Choroid plexus epithelial cell (primary cell): ENCODE measurements around the gene HYAL1.

Experiments used
- DNase-seq: peaks from one replicate; pipeline ENCODE4 v3.0.0-alpha.2; 2010; ENCODE audit warnings: low read depth
- H3K4me3 ChIP-seq: 2 replicates; pipeline ENCODE4 v1.5.1; 2011; ENCODE audit warnings: low read depth, mild to moderate bottlenecking, control low read depth, low read length, moderate library complexity
- CTCF ChIP-seq: conservative IDR thresholded peaks from 2 replicates; pipeline ENCODE4 v1.5.1; 2011; ENCODE audit warnings: low read depth, mild to moderate bottlenecking, control low read depth, inconsistent platforms, low read length, moderate library complexity

HYAL1 gene

GRCh38 chr3:50293079-50293801, 10.1 kb downstream of the HYAL1 start:
- no peak for TF ChIP-seq CTCF
- no peak overlapping the region for H3K4me3 ChIP-seq

GRCh38 chr3:50292159-50293078, 11.0 kb downstream of the HYAL1 start, which contains the start of gene IFRD2:
Gene IFRD2, minus strand, starts transcription at chr3:50292429. Its CDS starts 155 bp downstream, at chr3:50292274.
- TF ChIP-seq CTCF, result no peak
- DNase-seq, result peak; percentile 99
- peak within 1 kb of the TSS; percentile 88 for H3K4me3 ChIP-seq

More at GRCh38 chr3:50293079-50293801, 10.1 kb downstream of the HYAL1 start:
- no peak for DNase-seq

GRCh38 chr3:50290161-50290641, 13.2 kb downstream of the HYAL1 start:
- H3K4me3 ChIP-seq, result no peak overlapping the region
- DNase-seq, result no peak
- TF ChIP-seq CTCF, result no peak

GRCh38 chr3:50289130-50289529, 14.2 kb downstream of the HYAL1 start:
- DNase-seq, result no peak
- no peak for TF ChIP-seq CTCF
- H3K4me3 ChIP-seq, result no peak overlapping the region

DNA sequence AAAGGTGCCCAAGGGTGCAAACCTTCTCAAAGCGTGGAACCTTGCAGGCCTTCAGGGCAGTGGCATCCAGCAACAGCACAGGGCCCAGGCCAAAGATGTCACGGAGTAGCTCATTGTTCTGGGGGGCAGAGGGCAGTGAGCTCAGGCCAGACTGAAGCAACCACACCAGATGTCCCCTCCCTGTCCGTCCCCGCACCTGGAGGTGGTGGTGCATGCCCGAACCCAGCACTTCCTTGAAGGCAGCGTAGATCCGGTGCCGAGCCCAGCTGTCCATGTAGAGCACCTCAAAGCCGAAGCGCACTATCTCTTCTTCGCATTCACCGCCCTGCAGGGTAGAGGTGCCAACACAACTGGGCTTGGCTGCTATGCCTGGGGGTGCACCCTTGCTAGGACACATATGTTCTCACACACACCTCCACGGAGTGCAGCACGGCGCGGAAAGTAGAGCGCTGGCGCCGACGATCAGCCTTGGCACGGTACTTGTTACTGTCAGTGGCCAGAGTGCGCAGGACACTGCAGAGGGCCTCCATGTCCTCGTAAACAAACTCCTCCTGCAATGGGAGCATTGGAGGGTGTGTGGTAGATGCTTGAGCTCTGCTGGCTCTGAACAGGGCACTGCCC, 14.9 kb downstream of the HYAL1 start:
- no peak overlapping the region for H3K4me3 ChIP-seq
- DNase-seq, result no peak
- no peak for TF ChIP-seq CTCF

GRCh38 chr3:50287262-50287661, 16.1 kb downstream of the HYAL1 start:
- no peak for DNase-seq
- H3K4me3 ChIP-seq, result no peak overlapping the region
- TF ChIP-seq CTCF, result no peak
